Head of caudate nucleus (tissue), 42 donors: ENCODE data around the gene AHCYL1.

ENCODE experiments used
- DNase-seq, 42 donors: peaks; one replicate each; pipeline versions ENCODE4 v3.0.0 to v3.0.0-alpha.2; 2020 to 2021; ENCODE audit warnings: mixed read lengths in 7 of 42
- intact Hi-C: fragments of 100-400 bp; cut with DNase I; formaldehyde crosslinking; loops from one replicate; pipeline ENCODE4 v1.15.0; 2022

The AHCYL1 gene

GRCh38 chr1:109971559-109971958 lies 13.0 kb upstream of the AHCYL1 start:
- no peak for DNase-seq
- intact Hi-C loops = no loop called here

DNA sequence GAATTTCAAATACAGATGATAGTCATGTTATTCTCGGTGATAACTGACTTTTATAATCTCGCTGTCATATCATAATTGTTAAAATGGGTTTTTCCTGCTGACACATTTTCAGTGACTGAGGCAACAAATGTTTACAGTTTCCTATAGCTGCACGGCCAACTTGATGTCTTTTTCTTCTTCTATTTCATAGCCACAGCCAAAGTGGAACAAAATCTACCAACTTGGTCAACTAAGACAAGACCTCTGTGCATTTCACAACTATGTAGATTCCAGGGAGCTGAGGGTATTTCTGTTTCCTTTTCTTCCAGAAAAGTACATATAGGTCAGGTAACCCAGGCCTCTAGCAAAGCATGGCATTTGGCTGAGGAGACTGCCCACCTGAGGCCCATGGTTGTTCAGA lies 10.4 kb upstream of the AHCYL1 start:
- DNase-seq = no peak
- intact Hi-C loops = no loop called here

- DNase-seq = no peak
- intact Hi-C loops = no loop called here
These were observed 8.8 kb upstream of the AHCYL1 start for GRCh38 chr1:109975718-109976117.

GRCh38 chr1:109976762-109977161 lies 7.8 kb upstream of the AHCYL1 start:
- intact Hi-C loops = no loop called here
- no peak for DNase-seq

GRCh38 chr1:109977225-109977624 lies 7.3 kb upstream of the AHCYL1 start:
- no peak for DNase-seq
- intact Hi-C loops = no loop called here

DNA sequence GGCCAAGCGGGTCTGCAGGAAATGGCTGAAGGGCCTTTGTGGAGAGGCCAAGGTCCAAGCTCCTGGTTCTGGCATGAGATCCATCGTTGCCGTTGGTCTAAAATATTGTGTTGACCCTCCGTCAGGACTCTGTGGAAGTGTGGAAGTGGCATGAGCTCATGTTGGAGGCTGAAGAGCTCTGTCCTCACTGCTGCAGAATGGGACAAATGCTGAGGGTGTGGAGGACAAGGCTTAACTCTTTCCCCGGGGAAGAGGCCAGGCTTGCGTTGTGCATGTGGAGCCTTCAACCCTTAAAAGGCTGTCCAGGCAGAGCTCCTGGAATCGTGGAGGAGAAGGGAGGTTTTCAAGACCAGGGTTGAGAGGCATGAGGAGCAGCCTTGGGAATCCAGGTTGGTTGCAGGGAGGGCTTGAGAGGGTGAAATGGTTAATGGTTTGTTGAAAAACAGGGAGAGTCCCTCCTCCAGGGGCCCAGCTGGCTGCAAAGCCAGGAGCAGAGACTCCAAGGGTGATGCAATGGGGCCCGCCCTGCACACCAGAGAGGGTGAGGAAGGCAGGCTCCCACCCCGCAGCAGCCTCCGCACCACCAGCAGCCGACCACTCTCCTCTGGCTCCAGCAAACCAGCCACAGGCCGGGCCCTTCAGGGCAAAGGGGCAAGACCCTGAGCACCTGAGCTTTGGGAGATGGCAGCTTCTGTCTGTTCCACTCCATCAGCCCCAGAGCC lies 6.7 kb upstream of the AHCYL1 start:
- DNase-seq = no peak
- intact Hi-C loops = no loop called here

- DNase-seq = no peak
- intact Hi-C loops = no loop called here
These were observed 5.6 kb upstream of the AHCYL1 start for GRCh38 chr1:109978761-109979488.

DNA sequence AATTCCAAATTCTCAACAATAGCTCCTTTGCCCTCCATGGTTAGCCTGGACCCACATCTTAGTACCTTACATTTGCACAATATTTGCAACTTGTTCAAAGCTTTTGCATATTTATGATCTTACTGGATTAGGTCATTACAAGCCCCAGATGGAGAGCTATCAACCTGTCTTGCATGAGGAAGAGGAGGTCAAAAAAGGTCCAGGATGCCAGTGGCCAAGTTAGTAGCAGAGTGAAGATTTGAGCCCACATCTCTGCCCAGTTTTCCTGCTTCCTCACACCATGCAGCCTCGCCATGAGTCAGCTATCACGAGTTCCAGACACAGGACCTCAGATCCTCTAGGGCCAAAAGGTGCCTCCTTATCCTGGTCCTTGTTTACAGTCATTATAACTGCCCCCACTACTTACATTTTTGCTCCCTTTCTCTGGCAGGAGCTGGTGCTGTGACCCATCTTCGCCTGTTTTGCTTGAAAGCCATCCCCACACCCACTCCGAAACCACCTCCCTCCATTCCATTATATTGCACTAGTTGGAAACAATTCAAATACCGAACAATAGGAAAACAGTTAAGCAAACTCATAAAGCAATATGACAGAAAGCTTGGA lies 5.0 kb upstream of the AHCYL1 start:
- no peak for DNase-seq
- intact Hi-C loops = loop anchor here (10.0 kb wide), 3 partner anchors 65 to 435 kb away; partner anchors contain the start of genes CSF1 and GNAI3

GRCh38 chr1:109980324-109981003 lies 4.1 kb upstream of the AHCYL1 start:
- DNase-seq = peak in 4 of 42 donors; percentile 19 to 46 (median 31)
- intact Hi-C loops = loop anchor here (10.0 kb wide), 3 partner anchors 66 to 436 kb away; partner anchors contain the start of genes CSF1 and GNAI3

- no peak for DNase-seq
- intact Hi-C loops = loop anchor here (10.0 kb wide), 3 partner anchors 66 to 436 kb away; partner anchors contain the start of genes CSF1 and GNAI3
These were observed 3.6 kb upstream of the AHCYL1 start for GRCh38 chr1:109981004-109981335.

GRCh38 chr1:109983380-109984189 lies 980 bp upstream of the AHCYL1 start:
- intact Hi-C loops = loop anchor here (1.0 to 10.0 kb wide), 4 partner anchors 69 to 439 kb away; partner anchors contain the start of genes CSF1 and GNAI3
- no peak for DNase-seq

DNA sequence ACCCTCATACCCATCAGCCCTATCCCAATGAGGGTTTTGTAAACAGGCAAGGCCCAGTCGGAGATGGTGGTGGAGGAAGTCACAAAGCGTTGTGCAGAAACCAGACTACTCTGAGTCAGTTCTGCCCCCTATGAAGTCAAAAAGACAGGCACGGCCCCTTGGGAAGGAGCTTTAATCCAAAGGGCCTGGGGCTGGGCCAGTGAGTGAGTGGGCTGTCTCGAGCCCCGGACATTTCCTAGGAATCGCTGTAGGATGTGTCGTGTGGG lies 442 bp upstream of the AHCYL1 start:
- peak in 2 of 42 donors; percentile 6 to 21 for DNase-seq
- intact Hi-C loops = loop anchor here (1.0 to 10.0 kb wide), 4 partner anchors 69 to 439 kb away; partner anchors contain the start of genes CSF1 and GNAI3

- DNase-seq = peak in 19 of 42 donors; percentile 19 to 78 (median 49)
- intact Hi-C loops = loop anchor here (10.0 kb wide), 3 partner anchors 71 to 441 kb away; partner anchors contain the start of genes CSF1 and GNAI3
These were observed 885 bp downstream of the AHCYL1 start for GRCh38 chr1:109985247-109986053.

- no peak for DNase-seq
- intact Hi-C loops = loop anchor here (10.0 kb wide), 3 partner anchors 71 to 441 kb away; partner anchors contain the start of genes CSF1 and GNAI3
These were observed 1.5 kb downstream of the AHCYL1 start for GRCh38 chr1:109986054-109986444.

DNA sequence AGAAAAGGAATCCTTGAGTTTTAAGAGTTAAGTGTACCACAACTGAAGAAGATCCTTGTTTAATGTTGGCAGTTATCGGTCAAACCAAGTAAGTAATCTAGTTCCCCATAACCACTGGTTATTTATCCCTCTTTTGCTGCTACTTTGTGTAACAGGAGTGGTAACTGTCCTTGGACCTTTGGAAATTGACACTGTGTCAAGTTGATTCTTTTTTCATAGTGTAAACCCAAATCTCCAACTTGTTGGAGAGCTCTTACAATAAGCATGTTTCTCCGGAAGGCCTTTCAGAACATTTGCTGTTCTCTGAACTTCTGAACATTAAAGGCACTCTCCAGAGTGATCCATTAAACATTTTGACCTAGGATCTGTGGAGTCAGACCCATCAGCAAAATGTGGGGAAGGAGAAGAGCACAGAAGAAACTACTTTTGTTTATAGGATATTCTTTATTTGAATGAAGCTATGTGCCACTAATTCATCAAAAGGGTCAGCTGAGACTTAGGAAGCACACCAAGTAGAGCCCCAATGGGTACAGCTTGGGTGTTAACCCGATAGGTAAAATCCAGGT lies 3.9 kb downstream of the AHCYL1 start:
- intact Hi-C loops = loop anchor here (10.0 kb wide), 3 partner anchors 74 to 444 kb away; partner anchors contain the start of genes CSF1 and GNAI3
- DNase-seq = no peak

GRCh38 chr1:109989506-109990301 lies 5.1 kb downstream of the AHCYL1 start:
- peak in 1 of 42 donors; percentile 57 for DNase-seq
- intact Hi-C loops = loop anchor here (10.0 kb wide), 3 partner anchors 75 to 445 kb away; partner anchors contain the start of genes CSF1 and GNAI3

GRCh38 chr1:109990302-109990653 lies 5.7 kb downstream of the AHCYL1 start:
- intact Hi-C loops = no loop called here
- DNase-seq = no peak
